ENCODE data around the gene CD2AP.

DNA sequence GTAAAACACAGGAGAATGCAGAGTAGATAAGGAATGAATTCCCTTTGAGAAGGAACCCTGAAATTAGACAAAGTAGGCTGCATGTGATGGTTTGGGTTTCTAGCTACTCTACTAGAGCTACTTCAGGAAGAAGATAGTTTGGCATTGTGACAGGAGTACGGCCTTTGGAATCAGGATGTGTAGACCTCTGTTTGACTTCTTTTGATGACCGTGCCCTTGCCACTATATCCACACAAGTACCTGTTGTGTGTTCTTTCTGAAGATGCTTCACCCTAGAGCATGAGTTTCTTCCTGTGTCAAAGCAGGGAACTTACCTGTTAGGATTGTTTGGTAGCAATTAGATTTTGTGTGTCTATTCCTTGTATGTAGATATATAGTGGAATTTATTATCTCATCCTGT is 41.7 kb downstream of the CD2AP start:
- TF ChIP-seq, protein P1, sequence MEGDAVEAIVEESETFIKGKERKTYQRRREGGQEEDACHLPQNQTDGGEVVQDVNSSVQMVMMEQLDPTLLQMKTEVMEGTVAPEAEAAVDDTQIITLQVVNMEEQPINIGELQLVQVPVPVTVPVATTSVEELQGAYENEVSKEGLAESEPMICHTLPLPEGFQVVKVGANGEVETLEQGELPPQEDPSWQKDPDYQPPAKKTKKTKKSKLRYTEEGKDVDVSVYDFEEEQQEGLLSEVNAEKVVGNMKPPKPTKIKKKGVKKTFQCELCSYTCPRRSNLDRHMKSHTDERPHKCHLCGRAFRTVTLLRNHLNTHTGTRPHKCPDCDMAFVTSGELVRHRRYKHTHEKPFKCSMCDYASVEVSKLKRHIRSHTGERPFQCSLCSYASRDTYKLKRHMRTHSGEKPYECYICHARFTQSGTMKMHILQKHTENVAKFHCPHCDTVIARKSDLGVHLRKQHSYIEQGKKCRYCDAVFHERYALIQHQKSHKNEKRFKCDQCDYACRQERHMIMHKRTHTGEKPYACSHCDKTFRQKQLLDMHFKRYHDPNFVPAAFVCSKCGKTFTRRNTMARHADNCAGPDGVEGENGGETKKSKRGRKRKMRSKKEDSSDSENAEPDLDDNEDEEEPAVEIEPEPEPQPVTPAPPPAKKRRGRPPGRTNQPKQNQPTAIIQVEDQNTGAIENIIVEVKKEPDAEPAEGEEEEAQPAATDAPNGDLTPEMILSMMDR (IDR thresholded peaks at IDR 0.05): no peak
- no peak for TF ChIP-seq POLR2A (IDR thresholded peaks at IDR 0.05)
